NCI-H2196 (cell line): ENCODE measurements around the gene PNPLA8.
"Not testable (repeated sequence)": the region's sequence is repeated elsewhere in the genome, so short reads cannot be mapped to it uniquely, and the experiment has no call there.

Source experiments
- DNase-seq: peaks from one replicate; lab custom pipeline; 2025; ENCODE audit not compliant: unreplicated experiment; lab: John Stamatoyannopoulos, UW

The PNPLA8 gene, protein sequence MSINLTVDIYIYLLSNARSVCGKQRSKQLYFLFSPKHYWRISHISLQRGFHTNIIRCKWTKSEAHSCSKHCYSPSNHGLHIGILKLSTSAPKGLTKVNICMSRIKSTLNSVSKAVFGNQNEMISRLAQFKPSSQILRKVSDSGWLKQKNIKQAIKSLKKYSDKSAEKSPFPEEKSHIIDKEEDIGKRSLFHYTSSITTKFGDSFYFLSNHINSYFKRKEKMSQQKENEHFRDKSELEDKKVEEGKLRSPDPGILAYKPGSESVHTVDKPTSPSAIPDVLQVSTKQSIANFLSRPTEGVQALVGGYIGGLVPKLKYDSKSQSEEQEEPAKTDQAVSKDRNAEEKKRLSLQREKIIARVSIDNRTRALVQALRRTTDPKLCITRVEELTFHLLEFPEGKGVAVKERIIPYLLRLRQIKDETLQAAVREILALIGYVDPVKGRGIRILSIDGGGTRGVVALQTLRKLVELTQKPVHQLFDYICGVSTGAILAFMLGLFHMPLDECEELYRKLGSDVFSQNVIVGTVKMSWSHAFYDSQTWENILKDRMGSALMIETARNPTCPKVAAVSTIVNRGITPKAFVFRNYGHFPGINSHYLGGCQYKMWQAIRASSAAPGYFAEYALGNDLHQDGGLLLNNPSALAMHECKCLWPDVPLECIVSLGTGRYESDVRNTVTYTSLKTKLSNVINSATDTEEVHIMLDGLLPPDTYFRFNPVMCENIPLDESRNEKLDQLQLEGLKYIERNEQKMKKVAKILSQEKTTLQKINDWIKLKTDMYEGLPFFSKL

DNA sequence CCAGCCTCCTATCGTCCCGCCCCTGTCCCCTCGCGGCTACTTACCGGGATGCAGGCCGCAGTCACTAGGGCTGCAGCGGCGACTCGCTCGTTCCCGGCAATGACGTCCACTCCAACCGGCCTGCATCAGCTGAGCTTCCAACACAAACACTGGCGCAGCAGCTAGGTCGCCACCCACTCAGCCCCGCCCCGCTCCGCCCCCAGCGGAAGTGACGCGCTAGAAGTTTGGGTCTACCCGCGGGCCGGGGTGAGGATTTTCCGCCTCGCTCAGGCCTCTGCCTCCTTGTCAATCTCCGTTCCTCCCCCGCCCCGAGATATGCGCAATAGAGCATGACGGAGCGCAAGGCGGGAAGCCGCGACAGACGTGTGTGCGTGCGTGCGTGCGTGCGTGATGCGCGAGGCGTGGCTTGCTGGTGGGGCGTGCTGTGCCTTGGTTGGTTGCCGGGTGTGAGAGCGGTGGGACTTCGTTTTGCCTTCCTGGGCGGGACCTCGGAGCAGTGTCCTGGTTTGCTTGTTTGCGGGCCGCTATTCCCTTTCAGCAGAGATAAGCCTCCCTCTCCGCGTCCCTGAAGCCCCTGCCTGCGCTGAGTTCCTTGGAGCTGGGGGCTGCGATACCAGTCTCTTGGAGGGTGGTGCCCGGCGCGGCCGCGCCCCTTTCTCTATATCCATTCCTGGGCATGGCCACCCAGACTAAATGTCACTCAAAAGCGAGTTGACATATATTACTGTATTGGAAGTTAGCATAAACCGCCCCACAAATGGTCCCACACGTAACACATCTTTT is at the start of gene PNPLA8:
TSS of gene PNPLA8 (minus strand) at position 151 of the 783 bp plus-strand sequence. CDS start 10,644 bp downstream, outside the sequence.
- peak; percentile 100 for DNase-seq

DNA sequence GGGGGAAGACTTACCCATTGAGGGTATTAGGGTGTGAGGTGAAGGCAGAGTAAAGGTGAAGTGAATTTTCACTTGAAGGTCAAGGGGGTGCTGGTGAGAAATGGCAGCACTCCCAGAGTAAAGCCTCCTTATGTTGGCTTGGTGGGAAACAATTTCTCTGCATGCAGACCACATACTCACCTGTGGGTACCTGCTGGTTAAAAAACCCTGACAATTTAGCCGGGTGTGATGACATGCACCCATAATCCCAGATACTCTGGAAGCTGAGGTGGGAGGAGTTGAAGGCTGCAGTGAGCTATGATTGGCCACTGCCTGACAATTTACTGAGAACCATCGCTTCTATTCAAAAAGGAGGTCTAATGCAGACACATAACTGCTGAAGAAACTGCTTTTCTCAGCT is 49.2 kb upstream of the PNPLA8 start:
- no peak for DNase-seq

DNA sequence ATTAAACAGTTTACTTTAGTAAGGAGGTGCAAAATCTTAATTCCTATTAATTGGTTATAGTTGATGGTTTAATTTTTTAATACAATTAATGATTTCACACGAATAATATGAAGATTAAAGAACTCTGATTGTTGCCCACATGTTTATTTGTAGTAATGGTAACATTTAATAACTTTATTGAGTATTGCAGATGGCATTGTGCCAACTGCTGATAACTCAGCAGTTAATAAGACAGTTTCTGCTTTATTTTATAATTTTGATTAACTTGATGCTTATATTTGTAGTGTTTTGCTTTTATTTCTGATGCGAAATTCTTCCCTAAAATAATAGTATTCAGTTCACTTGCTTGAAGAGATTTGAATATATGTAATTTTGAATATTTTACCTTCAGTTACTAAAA is 46.5 kb upstream of the PNPLA8 start:
- no peak for DNase-seq

DNA sequence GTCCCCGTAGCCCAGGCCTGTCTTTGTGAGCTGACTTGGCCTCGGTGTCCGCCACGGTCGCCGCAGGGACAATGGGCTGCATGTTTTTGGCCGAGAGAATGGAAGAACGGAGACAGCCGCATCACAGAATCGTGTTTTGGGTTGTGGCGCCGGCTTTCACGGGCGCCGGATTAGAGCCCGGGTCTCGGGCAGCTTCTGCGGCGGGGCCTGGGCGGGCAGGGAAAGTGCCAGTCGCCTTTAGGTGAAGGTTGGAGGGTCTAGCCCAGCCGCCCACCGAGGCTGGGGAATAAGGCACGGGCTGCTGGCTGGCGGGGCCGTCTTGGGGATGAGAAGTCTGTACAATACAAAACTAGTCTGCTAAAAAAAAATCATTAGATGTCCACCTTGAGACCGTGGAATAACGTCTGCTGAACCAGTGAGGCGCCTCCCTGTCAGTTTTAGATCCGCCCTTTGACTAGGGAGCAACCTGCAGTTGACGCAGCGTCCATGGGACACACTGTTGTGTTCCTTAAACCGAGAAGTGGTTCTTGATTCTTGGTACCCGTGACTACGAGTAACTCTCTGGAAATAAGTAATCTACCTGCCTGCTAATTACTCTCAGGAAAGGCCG is 44.3 kb upstream of the PNPLA8 start:
- DNase-seq, result peak; percentile 34

DNA sequence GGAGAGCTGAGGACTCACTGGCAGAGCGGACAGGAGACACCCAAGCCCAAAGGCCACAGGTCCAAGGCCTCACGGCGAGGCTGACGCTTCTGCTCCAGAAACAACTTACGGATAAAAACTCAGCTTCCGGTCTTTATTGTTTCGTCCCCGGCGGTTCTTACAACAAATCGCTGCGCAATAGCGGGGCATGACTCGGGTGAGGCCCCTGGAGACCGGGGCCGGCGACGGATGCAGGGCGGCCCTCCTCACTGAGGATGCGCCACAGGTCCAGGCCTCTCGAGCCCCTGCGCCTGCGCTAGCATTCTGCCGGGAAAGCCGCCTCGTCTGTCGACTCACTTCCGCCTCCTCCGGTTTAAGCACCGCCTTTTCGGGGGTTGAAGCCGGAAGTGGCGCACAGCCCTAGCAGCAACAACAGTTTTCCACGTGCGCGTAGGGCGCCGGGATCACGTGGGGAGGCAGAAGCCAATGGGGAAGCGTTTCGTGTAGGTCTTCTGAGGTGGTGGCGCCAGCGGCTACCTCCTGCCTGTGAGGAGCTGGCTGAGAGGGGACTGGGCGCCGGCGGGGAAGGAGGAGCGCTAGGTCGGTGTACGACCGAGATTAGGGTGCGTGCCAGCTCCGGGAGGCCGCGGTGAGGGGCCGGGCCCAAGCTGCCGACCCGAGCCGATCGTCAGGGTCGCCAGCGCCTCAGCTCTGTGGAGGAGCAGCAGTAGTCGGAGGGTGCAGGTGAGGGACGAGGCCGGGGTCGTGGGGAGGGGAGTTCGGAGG is 43.6 kb upstream of the PNPLA8 start, which contains the start of the genes DNAJB9 and THAP5:
TSS of gene DNAJB9 (plus strand) at position 494 of the 765 bp plus-strand sequence. CDS start 1,853 bp downstream, outside the sequence.
TSS of gene THAP5 (minus strand) at position 326 of the 765 bp plus-strand sequence. CDS start at position 189, 137 bp downstream.
- peak; percentile 100 for DNase-seq

DNA sequence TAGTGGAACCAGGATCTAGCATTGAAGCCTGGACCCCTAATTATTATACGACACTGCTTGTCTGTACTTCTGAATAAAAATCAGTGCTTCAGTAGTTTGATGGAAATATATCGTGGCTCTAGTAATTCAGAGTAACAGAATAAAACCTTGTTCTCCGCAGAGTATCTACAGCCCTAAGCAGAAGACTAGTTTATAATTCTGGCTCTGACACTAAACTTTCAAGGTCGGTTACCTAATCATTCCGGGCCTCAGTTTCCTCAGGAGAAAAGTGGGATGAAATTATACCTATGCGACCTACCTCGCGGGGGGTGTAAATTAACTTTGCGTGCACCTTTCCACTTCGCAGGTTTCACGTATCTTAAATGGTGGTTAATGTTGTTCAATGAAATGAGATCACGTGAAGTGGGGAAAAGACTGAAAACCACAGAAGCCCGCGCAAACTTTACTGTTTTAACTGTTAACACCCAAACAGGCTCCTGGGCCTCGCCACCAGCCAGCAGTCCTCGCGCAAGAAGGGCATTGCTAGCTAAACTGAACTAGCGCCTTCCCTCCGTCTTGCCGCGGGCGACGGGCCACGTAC is 43.0 kb upstream of the PNPLA8 start:
- no peak for DNase-seq

DNA sequence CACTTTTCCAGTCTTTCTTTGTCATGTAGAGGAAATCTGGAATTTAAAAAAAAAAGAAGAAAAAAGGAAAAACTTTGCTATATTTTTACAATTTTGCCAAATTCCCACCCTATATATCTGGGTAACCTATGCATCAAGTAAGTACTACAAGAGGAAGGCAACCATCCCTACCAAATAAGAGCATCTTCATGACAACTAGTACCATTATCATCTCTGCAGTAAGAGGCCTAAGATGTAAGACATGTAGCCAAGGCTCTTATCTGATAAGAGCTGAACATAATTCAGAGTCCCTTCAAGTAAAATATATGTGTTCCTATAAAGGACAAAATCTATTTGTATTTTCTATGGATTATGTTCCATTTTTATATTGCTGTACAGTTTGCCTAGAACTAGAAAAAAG is 40.1 kb upstream of the PNPLA8 start:
- no peak for DNase-seq

DNA sequence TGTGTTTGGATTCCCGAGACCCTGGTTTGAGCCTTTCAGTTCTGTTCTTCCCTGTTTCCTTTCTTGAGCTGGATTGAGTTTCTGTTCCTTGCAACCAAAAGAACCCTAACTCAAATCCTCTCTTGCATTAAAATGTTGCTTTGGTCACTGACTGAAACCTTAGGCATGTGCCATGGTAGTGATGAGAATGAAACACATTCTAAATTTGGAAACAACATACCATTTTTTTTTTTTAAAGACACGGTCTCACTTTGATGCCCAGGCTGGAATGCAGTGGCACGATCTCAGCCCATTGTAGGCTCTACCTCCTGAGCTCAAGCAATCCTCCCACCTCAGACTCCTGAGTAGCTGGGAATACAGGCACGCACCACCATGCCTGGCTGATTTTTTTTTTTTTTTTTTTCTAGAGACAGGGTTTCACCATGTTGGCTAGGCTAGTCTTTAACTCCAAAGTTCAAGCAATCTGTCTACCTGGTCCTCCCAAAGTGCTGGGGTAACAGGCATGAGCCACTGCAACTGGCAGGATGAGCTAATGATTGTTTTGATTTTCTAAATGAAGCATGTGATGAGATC is 35.2 kb upstream of the PNPLA8 start:
- no peak for DNase-seq

DNA sequence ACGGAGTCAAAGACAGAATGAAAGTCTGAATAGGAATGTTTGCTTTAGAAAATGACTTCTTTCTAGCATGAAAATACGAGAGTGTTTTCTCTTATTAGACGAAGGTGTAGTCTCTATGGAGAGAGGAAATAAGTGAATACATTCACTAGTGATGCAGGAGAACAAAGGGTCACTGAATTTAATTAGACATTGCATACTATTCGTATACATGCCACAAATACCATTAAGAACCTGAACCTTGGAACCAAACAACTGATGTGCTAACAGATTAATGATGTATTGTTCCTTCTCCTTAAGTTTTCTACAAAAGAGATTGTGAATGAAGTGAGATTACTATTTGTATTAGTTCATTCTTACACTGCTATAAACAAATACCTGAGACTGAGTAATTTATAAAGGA is 33.3 kb upstream of the PNPLA8 start:
- no peak for DNase-seq

DNA sequence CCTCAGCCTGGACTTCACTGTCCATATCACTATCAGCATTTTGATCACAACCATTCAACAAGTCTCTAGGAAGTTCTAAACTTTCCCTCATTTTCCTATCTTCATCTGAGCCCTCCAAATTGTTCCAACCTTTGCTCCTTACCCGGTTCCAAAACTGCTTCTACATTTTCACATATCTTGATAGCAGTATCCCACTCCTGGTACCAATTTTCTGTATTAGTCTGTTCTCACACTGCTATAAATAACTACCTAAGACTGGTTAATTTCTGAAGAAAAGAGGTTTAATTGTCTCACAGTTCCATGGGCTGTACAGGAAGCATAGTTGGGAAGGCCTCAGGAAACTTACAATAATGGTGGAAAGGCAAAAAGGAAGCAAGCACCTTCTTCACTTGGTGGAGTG is 31.7 kb upstream of the PNPLA8 start:
- DNase-seq, result no peak

DNA sequence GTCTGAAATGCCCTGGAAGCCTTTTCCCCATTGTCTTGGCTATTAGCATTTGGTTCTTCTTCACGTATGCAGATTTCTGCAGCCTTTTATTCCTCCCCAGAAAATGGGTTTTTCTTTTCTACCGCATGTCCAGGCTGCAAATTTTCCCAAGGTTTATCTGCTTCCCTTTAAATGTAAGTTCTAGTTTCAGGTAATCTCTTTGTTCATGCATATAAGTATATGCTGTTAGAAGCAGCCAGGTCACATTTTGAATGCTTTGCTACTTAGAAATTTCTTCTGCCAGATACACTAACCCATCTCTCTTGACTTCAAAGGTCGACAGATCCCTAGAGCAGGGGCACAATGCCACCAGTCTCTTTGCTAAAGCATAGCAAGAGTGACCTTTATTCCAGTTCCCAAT is 31.3 kb upstream of the PNPLA8 start:
- no peak for DNase-seq

DNA sequence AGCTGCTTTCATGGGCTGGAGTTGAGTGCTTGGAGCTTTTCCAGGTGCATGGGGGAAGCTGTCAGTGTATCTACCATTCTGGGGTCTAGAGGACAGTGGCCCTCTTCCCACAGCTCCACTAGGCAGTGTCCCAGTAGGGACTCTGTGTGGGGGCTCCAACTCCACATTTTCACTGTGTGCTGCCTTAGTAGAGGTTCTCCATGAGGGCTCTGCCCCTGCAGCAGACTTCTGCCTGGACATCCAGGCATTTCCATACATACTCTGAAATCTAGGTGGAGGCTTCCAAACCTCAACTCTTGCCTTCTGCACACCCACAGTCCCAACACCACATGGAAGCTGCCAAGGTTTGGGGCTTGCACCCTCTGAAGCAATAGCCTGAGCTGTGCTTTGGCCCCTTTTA is 30.7 kb upstream of the PNPLA8 start:
- DNase-seq, result not testable (repeated sequence)

DNA sequence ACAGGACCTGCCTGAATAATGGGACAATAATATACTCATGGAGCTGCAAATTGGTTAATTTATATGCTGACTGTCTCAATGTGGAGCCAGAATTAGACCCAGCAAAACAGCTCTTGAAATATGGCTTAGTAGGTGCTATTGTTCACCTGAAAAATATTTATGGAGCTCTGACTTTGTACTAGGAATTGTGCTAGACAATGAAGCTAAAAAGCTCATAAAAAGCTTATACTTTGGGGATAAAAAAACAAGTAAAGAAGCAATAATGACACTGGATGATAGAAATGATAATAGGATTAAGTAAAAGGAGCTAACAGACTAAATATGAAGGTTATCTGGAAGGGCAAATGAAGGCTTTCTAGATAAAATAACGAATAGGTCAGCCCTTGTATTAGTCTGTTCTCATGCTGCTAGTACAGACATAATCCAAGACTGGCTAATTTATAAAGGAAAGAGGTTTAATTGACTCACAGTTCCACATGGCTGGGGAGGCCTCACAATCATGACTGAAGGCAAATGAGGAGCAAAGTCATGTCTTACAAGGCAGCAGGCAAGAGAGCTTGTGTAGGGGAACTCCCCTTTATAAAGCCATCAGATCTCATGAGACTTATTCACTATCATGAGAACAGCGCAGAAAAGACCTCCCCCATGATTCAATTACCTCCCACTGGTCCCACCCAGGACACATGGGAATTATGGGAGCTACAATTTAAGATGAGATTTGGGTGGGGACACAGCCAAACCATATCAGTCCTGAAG is 22.4 kb upstream of the PNPLA8 start:
- not testable (repeated sequence) for DNase-seq

DNA sequence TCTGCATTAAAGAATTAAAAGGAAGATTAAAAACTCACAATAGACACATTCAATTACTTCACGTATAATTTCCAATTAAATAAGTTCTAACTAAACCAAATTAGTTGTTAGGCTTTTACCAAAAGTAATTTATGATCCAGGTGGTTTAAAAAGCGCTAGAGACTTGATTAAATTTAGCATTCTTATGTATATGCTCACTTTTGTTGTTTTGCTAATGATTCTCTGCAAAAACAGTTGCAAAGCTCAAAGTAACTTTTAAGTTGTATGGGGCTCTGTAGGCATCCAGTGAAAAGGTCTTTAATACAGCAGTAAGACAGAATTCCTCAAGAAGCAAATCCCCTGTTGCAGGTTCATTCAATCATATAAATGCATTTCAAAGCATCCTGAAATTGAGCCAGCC is 15.5 kb upstream of the PNPLA8 start:
- no peak for DNase-seq

DNA sequence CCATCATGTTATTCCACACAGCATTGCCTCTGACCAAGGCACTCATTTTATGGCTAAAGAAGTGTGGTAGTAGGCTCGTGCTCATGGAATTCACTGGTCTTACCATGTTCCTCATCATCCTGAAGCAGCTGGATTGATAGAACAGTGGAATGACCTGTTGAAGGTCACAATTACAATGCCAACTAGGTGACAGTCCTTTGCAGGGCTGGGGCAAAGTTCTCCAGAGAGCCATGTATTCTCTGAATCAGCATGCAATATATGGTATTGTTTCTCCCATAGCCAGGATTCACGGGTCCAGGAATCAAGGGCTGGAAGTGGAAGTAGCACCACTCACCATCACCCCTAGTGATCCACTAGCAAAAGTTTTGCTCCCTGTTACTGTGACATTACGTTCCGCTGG is 12.8 kb upstream of the PNPLA8 start:
- not testable (repeated sequence) for DNase-seq

DNA sequence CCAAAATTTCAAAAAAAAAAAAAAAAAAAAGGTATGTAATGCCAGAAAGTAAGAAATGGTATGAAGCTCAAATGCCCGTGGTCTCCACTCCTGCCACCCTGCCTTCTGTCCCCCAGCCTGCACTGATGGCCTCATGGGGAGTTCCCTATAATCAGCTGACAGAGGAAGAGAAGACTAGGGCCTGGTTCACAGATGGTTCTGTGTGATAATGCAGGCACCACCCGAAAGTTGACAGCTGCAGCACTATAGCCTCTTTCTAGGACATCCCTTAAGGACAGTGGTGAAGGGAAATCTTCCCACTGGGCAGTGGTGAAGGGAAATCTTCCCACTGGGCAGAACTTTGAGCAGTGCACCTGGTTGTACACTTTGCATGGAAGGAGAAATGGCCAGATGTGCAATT is 12.3 kb upstream of the PNPLA8 start:
- DNase-seq, result not testable (repeated sequence)

DNA sequence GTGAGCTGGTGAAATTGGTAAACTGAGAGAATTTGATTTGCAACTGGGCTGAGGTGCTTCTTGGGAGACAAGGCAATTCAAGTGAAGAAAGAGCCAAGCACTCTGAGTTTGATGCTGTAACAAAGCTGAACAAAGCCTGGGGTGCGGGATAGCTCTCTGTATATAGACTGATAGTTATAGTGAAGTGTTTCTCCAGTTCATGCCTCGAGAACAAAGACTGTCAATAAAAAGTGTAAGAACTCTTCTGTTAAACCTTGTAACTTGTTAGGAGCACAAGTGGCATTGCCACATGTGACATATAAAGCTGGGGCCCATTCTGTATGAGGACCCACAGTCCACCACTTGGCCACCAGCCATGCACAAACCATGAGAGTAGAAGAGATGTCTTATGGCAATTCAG is 11.3 kb upstream of the PNPLA8 start:
- DNase-seq, result no peak

DNA sequence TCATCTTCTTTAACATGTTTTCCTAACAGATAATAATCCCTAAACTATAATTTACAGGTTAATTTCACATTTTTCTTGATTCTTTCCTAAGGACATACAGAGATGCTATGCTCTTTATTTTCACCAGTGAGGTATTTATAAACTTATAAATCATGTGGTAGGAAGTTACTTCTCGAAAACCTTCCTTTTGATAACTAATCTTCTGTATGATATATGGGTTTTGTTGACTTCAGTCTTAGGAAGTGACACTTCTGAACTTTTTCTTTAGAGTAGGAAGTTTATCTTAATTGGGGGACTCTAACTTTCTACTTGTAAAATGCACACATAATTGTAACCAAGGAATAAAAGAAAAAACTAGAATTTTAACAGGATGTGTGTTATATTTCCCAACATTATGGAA is 9.8 kb upstream of the PNPLA8 start:
- no peak for DNase-seq

DNA sequence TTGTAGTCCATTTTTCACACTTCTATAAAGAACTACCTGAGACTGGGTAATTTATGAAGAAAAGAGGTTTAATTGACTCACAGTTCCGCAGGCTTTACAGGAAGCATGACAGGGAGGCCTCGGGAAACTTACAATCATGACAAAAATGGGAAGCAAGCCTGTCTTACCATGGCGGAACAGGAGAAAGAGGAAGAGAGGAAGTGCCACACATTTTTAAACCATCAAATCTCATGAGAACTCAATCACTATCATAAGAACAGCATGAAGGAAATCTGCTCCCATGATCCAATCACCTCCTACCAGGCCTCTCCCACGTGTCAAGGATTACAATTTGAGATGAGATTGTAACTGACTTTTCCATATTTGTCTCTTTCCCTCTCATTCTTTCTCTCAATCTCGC is 9.3 kb upstream of the PNPLA8 start:
- no peak for DNase-seq
